ENCODE results near the gene MAPK9. TPM values are rescaled to one million over a fixed set of nuclear protein-coding genes. Genes with fewer than 3 reads are reported as not detected.
A peak's percentile ranks its signal among the peaks of the same experiment; 100 is the strongest.

Gene MAPK9
- total and polyA plus RNA-seq, 12 donors, result 13.9 to 47.4 (median 40.3) TPM

- peaks cover 0 to 24% (median 7%) of the 10 kb centered on the region in 7 donors for H3K27me3 ChIP-seq
- DNase-seq (no peak), ATAC-seq (no peak)
- no peak for TF ChIP-seq CTCF (IDR thresholded peaks at IDR 0.05)
- H3K27ac ChIP-seq, result no peak overlapping the region
- 95 to 96% methylated on average over 4 of the region's 4 CpGs for WGBS, 2 donors
- H3K4me3 ChIP-seq, result no peak overlapping the region
- H3K4me1 ChIP-seq, result no peaks in the 10 kb centered on the region
- no peaks in the 10 kb centered on the region for H3K9me3 ChIP-seq
- H3K36me3 ChIP-seq, result no peaks in the 10 kb centered on the region
- intact Hi-C loops (cut with DNase I), result no loop called here
These were observed 93.7 kb downstream of the MAPK9 start for GRCh38 chr5:180198208-180198607.

- intact Hi-C loops (cut with DNase I), result no loop called here
- H3K27ac ChIP-seq, result no peak overlapping the region
- DNase-seq (no peak), ATAC-seq (no peak)
- no peak for TF ChIP-seq CTCF (IDR thresholded peaks at IDR 0.05)
- no peaks in the 10 kb centered on the region for H3K4me1 ChIP-seq
- 76 to 77% methylated on average over 14 of the region's 14 CpGs for WGBS, 2 donors
- no peak overlapping the region for H3K4me3 ChIP-seq
- H3K27me3 ChIP-seq, result peaks cover 0 to 23% (median 7%) of the 10 kb centered on the region in 7 donors
- no peaks in the 10 kb centered on the region for H3K36me3 ChIP-seq
- no peaks in the 10 kb centered on the region for H3K9me3 ChIP-seq
These were observed 94.7 kb downstream of the MAPK9 start for GRCh38 chr5:180197016-180197702.

DNA sequence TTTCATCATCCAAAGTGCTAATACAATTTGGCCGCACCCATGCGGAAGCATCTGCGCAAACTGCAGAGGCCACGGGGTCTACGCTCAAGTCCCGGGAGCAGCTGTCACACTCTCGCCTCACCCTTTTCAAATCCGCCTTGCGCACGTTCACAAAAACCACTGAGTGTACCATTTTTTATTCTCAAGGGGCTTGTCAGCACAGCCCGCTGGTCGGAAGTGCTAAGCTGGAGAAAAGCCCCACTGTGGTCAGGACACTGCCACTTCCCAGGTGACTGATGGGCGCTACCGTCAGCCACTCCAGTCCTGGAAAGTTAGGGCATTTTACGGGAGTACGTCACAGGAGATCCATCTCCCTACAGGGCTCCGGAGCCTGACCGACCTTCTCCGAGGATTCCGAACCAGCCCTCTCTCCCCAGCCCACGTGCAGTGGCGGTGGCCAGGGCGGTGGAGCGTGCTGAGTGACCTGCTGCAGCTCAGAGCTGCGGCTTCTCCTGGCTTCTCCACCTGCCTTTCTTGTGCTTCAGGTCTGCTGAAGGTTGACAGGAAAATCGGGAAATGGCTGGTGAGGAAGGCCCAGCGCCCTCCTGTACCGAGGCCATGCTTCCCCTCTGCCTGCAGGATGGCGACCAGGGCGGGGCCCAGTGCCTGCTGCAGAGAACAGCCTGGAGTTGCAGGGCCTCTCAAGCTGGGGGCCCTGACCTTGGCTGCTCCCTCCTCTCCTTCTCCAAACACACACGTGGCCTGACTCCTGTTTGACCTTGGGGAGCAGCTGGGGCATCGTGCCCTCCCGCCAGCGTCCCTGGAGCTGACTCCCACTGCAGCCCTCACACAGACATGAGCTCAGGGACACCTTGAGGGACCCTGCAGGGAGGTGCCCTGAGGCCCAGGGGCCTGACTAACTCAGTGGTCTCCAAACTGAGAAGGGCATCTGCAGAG, 97.2 kb downstream of the MAPK9 start:
- H3K9me3 ChIP-seq, result peaks cover 0 to 3% (median 0%) of the 10 kb centered on the region in 11 donors
- intact Hi-C loops (cut with DNase I), result no loop called here
- no peak for TF ChIP-seq CTCF (IDR thresholded peaks at IDR 0.05)
- no peaks in the 10 kb centered on the region for H3K36me3 ChIP-seq
- H3K4me3 ChIP-seq, result no peak overlapping the region
- 87 to 91% methylated on average over 34 of the region's 34 CpGs for WGBS, 2 donors
- ATAC-seq (peak in 1 of 8 donors; percentile 17), DNase-seq (no peak)
- H3K27ac ChIP-seq, result no peak overlapping the region
- H3K27me3 ChIP-seq, result peaks cover 0 to 19% (median 7%) of the 10 kb centered on the region in 7 donors
- no peaks in the 10 kb centered on the region for H3K4me1 ChIP-seq

DNA sequence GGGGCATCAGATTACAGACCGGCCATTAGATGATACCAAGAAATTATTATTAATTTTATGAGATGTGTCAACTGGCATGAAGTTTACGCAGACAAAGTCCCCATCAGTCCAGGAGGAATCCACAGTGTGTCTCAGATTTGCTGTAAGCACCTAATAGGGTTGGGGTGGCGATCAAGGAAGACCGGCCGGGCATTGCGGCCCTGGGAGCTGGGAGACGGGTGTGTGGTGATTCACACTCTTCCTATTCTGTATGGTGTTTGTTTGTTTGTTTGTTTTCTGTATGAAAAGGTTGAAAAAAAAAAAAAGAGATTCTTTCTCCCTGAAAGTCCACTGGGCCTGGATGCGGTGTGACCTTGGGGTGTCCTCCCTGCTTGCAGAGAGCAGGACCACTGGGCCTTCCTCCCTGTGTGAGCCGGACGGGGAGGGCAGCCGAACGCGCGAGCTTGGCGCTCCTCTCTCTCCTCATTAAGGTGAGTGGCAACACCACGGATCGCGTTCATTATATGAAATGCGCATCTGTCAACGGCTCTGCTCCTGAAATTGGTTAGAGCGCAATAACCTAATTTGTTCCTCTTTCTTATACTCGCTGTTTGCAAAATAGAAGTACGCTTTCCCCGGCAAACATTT, 98.0 kb downstream of the MAPK9 start:
- Histone ChIP-seq H3K4me1 (no peaks in the 10 kb centered on the region), H3K36me3 (no peaks in the 10 kb centered on the region), H3K9me3 (peaks cover 0 to 3% (median 0%) of the 10 kb centered on the region in 11 donors), H3K27me3 (peaks cover 0 to 13% (median 3%) of the 10 kb centered on the region in 7 donors), H3K4me3 (no peak overlapping the region), H3K27ac (no peak overlapping the region)
- ATAC-seq (no peak), DNase-seq (no peak)
- 93 to 96% methylated on average over 24 of the region's 24 CpGs for WGBS, 2 donors
- intact Hi-C loops (cut with DNase I), result no loop called here
- TF ChIP-seq CTCF (IDR thresholded peaks at IDR 0.05), result no peak

Data from heart right ventricle (tissue), 16 donors.